ENCODE measurements around the gene POLR1H. TPM values are rescaled to one million over a fixed set of nuclear protein-coding genes. Genes with fewer than 3 reads are reported as not detected.

Gene POLR1H
- total RNA-seq = 10 to 100 TPM; 21.0 to 36.2 (median 28.5) TPM
- total RNA-seq (2013) = 46.1 TPM

- H3K36me3 Mint-ChIP-seq = no peaks in the 10 kb centered on the region
- WGBS (ENCODE audit: insufficient coverage) = under 1% methylated on average over 48 of the region's 48 CpGs
These were observed at the start of gene POLR1H for GRCh38 chr6:30061092-30061857. POLR1H (plus strand) TSS chr6:30061265; CDS start chr6:30061525, 260 bp downstream.

GRCh38 chr6:30013291-30013922, 47.7 kb upstream of the POLR1H start:
- TF ChIP-seq, protein P1, sequence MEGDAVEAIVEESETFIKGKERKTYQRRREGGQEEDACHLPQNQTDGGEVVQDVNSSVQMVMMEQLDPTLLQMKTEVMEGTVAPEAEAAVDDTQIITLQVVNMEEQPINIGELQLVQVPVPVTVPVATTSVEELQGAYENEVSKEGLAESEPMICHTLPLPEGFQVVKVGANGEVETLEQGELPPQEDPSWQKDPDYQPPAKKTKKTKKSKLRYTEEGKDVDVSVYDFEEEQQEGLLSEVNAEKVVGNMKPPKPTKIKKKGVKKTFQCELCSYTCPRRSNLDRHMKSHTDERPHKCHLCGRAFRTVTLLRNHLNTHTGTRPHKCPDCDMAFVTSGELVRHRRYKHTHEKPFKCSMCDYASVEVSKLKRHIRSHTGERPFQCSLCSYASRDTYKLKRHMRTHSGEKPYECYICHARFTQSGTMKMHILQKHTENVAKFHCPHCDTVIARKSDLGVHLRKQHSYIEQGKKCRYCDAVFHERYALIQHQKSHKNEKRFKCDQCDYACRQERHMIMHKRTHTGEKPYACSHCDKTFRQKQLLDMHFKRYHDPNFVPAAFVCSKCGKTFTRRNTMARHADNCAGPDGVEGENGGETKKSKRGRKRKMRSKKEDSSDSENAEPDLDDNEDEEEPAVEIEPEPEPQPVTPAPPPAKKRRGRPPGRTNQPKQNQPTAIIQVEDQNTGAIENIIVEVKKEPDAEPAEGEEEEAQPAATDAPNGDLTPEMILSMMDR (IDR thresholded peaks at IDR 0.05) = peak; percentile 75
- Histone ChIP-seq H3K9me3 (ENCODE audit: control insufficient read depth, insufficient read depth, low read length) (no peaks in the 10 kb centered on the region), H3K4me3 (ENCODE audit: low read length) (no peak overlapping the region), H3K27me3 (ENCODE audit: control insufficient read depth, insufficient read depth, low read length) (peaks cover 1% of the 10 kb centered on the region), H3K36me3 (ENCODE audit: control insufficient read depth, insufficient read depth, low read length) (no peaks in the 10 kb centered on the region), H3K4me1 (ENCODE audit: control insufficient read depth, insufficient read depth, low read length) (no peaks in the 10 kb centered on the region), H3K27ac (ENCODE audit: low read length) (no peak overlapping the region)
- intact Hi-C loops (cut with micrococcal nuclease) = loop anchor here (1.0 kb wide), 1 partner anchor 165 kb away; no protein-coding TSS in a partner anchor
- ATAC-seq (peak; percentile 64 to 67 (median 66)), DNase-seq (peak in 1 of 2 donors; percentile 59)
- Mint-ChIP-seq H3K4me3 (no peak overlapping the region), H3K27me3 (ENCODE audit: low read depth in 2 of 2) (no peaks in the 10 kb centered on the region), H3K4me1 (peaks cover 0 to 6% of the 10 kb centered on the region in 2 donors), H3K36me3 (no peaks in the 10 kb centered on the region), H3K27ac (no peak overlapping the region), H3K9me3 (no peaks in the 10 kb centered on the region)
- 59% methylated on average over 13 of the region's 13 CpGs for WGBS (ENCODE audit: insufficient coverage)

More at GRCh38 chr6:30061092-30061857, at the start of gene POLR1H:
- no peaks in the 10 kb centered on the region for H3K9me3 Mint-ChIP-seq
- peak within 1 kb of the TSS; percentile 98 to 99 for H3K27ac Mint-ChIP-seq
- DNase-seq (peak; percentile 82 to 96), ATAC-seq (peak; percentile 82 to 95 (median 88))
- H3K27me3 ChIP-seq (ENCODE audit: control insufficient read depth, insufficient read depth, low read length) = no peaks in the 10 kb centered on the region
- peak within 1 kb of the TSS; percentile 94 for H3K27ac ChIP-seq (ENCODE audit: low read length)
- TF ChIP-seq, protein P1 (IDR thresholded peaks at IDR 0.05) = no peak
- H3K27me3 Mint-ChIP-seq (ENCODE audit: low read depth in 2 of 2) = no peaks in the 10 kb centered on the region
- intact Hi-C loops (cut with micrococcal nuclease) = loop anchor here (5.0 kb wide), 1 partner anchor 119 kb away; the partner anchor contains the start of gene HLA-A
- peaks cover 34 to 38% of the 10 kb centered on the region in 2 donors for H3K4me1 Mint-ChIP-seq
- H3K4me3 ChIP-seq (ENCODE audit: low read length) = peak within 1 kb of the TSS; percentile 85
- H3K36me3 ChIP-seq (ENCODE audit: control insufficient read depth, insufficient read depth, low read length) = peaks cover 29% of the 10 kb centered on the region
- peak within 1 kb of the TSS; percentile 99 for H3K4me3 Mint-ChIP-seq
- H3K9me3 ChIP-seq (ENCODE audit: control insufficient read depth, insufficient read depth, low read length) = no peaks in the 10 kb centered on the region
- peaks cover 29% of the 10 kb centered on the region for H3K4me1 ChIP-seq (ENCODE audit: control insufficient read depth, insufficient read depth, low read length)

GRCh38 chr6:30019819-30020218, 41.2 kb upstream of the POLR1H start:
- ATAC-seq = no peak
- intact Hi-C loops (cut with micrococcal nuclease) = no loop called here

More at GRCh38 chr6:30019819-30020218, 41.2 kb upstream of the POLR1H start:
- no peak overlapping the region for H3K4me3 Mint-ChIP-seq
- Histone ChIP-seq H3K4me1 (ENCODE audit: control insufficient read depth, insufficient read depth, low read length) (no peaks in the 10 kb centered on the region), H3K4me3 (ENCODE audit: low read length) (no peak overlapping the region), H3K9me3 (ENCODE audit: control insufficient read depth, insufficient read depth, low read length) (no peaks in the 10 kb centered on the region), H3K27ac (ENCODE audit: low read length) (no peak overlapping the region), H3K36me3 (ENCODE audit: control insufficient read depth, insufficient read depth, low read length) (peaks cover 2% of the 10 kb centered on the region), H3K27me3 (ENCODE audit: control insufficient read depth, insufficient read depth, low read length) (no peaks in the 10 kb centered on the region)
- WGBS (ENCODE audit: insufficient coverage) = 100% methylated on average over 2 of the region's 2 CpGs
- no peak overlapping the region for H3K27ac Mint-ChIP-seq
- TF ChIP-seq, protein P1 (IDR thresholded peaks at IDR 0.05) = no peak
- H3K27me3 Mint-ChIP-seq (ENCODE audit: low read depth in 2 of 2) = no peaks in the 10 kb centered on the region
- no peaks in the 10 kb centered on the region for H3K9me3 Mint-ChIP-seq
- no peaks in the 10 kb centered on the region for H3K4me1 Mint-ChIP-seq
- DNase-seq = no peak
- no peaks in the 10 kb centered on the region for H3K36me3 Mint-ChIP-seq

Data from natural killer cell (primary cell).